GM15510 (cell line): ENCODE data around the gene SIAE.

Experiments used
- POLR2A ChIP-seq: IDR thresholded peaks from 3 replicates; pipeline ENCODE4 v1.6.1; 2011; ENCODE audit warnings: borderline replicate concordance; ENCODE audit not compliant: insufficient read length; ENCODE audit errors: extremely low read depth

Gene SIAE

DNA sequence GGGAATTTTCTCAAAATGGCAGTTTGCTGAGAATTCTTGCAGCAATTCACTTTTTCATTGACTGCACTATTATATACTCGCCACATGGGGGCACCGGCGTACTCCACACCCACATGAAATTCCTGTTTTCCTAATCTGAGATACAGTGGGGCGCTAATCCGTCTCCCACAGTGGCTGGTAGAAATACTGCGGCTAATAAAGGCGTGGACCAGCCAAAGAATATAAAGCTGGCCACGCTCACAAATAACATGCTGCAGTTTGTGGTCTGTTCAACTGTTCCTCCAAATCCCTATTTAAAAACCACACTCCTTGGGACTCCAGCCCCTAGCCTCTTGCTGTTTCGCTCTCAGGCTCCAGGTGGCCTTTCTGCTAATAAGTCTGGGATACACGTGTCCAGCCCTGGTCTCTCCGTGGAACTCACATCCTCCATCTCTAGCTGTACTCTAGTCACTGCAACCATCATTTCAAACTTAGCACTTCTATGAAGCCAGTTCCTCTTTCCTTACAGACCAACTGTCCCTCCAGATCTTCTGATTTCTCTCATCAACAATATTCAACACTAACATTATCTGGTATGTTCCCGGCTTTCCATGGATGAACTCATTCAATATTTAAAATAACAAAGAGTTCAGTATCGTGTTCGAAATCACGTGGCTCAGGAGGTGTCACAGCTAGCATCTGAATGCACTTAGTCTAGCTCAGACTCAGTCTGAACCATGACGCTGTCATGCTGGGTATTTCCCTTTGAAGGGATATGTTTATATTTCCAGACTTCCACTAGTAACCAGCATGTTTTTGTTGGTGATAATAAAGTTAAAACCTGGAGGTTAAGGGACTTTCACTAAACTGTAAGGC is 28.9 kb downstream of the SIAE start:
- TF ChIP-seq POLR2A: no peak

DNA sequence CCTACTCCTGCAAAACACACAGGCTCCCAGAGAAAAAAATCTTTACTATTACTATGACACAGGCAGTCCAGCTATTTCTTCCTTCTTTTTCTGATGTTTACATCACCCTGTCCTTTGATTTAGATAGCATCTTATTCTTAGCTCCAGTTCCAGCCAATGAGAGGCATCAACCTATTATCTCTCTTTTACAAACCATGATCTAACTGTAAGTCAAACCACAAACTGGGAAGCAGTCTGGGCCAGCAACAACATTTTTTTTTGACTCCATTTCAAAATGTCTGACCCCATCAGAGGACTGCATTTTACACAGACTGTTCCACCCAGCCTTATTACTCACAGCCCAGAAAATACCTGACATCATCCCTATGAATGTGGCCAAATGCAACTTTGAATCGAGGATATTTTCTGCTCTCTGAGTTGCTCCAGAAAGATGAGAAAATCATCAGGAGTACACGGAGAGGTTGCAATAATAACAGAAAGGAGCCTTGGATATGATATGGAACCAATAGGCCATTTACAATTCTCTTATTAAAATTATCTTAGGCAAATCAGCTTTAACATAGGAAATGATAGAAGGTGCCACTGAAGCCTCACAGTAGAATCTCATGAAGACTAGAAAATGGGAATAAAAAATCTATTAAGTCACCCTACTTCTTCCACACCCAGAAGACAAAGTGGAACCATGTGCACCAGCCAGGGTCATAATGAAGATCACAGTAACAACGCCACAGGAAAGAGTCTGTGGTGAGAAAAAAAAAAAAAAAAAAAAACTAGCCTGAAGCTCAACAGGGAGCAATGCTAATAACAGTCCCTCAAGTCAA is 29.7 kb downstream of the SIAE start:
- TF ChIP-seq POLR2A: no peak

DNA sequence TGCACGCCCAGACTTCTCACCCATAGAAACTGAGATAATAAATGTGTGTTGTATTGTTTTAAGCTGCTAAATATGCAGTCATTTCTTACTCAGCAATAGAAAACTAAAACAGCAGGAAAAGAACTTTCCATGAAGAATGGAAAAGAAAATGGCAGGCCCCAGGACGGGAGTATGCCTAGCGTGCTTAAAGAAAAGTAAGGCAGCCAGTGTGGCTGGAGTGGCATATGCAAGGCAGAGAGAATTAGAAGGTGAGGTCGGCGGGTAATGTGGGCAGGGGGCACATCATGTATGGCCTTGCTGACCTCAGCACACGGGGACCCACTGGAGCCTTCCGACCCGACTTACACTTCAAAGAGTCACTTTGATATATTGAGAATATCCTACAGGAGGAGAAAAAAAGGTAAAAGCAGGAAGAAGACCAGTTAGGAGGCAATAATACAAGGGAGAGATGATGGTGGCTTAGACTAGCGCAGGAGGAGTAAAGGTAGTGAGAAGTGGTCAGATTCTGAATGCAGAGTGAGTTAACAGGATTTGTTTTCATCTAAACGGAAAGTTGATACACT is 30.4 kb downstream of the SIAE start:
- no peak for TF ChIP-seq POLR2A

DNA sequence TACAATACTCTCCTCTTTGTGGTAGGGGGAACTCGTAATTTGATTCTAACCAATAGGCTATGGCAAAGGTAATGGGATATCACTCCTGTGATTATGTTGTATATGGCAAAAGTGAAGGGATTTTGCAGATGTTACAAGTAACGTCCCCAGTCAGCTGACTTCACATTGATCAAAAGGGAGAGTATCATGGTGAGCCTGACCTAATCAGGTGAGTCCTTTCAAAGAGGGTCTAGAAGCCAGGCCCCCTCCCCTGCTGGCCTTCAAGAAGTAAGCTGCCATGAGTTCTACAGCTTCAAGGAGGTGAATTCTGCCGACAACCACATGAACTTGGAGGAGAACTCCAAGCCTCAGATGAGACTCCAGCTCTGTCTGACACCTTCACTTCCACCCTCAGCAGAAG is 30.9 kb downstream of the SIAE start:
- TF ChIP-seq POLR2A: no peak

DNA sequence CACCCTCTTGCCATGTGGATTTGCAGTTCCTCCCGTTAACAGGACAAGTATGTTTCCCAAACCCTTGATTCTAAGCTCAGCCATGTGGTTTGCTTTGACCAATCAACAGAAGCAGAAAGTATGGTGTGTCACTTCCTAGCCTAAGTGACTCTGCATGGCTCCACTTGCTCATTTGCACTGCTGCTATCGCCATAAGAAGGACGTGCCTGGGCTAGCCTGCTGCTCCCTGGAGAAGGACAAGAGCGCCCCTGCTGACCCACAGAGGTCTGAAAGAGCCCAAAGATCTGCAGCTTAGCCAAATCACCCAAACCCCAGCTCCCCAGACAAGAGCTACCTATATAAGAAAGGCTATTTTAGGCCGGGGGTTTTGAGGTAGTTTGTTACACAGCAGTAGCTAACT is 32.9 kb downstream of the SIAE start:
- TF ChIP-seq POLR2A: no peak

DNA sequence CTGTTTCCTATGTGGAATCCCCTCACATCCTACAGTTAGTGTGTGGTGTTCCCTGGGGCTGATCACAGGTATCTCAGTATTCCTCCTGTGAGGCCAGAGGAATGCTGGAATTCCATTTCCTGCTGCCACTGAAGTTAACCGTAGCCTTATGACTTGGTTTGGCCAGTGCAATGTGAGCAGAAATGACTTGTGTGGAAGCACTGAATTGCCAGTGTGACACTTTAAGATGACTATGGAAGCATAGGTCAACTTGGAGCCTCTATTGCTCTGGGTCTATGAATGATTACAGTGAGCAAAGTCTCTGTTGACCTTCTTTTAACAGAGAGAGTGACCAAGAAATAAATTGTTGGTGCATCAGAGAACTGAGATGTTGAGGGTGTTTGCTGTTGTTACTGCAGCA is 34.4 kb downstream of the SIAE start:
- TF ChIP-seq POLR2A: no peak

DNA sequence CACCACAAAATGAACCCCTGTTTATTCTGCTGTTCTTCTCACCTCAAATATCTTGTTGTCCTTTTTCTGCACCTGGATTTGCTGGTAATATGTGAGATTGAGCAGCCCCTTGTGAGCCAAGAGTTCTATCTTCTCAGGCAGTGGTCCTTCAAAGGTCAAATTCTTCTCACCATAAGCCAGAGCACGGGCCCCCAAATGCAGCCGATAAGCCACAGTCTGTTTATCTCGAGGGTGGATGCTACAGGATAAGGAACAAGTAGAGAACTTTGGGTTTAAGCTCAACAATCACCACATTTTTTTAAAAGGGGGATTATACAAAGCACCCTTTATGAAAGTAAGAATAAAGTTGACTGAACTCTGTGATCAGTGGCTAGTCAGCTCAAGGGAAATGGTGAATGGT is 35.0 kb downstream of the SIAE start:
- no peak for TF ChIP-seq POLR2A

DNA sequence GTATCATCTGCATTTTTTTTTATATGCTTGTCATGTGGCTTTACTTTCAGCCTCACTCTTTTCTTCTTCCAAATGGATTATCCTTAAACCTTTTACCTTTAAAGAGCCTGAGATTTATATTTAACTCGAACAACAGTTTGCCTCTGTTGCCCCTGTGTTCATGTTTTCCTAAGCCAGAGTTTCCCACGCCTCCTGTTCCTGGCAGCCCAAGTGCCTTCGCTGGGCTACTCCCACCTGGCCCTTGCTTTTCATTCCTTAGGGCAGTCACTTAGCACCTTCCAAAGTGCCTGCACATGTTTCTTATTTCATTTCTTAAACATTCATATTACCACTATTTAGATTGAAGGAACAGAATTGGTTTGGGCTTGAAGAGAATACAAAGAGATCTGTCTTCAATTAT is 37.6 kb downstream of the SIAE start:
- TF ChIP-seq POLR2A: no peak

DNA sequence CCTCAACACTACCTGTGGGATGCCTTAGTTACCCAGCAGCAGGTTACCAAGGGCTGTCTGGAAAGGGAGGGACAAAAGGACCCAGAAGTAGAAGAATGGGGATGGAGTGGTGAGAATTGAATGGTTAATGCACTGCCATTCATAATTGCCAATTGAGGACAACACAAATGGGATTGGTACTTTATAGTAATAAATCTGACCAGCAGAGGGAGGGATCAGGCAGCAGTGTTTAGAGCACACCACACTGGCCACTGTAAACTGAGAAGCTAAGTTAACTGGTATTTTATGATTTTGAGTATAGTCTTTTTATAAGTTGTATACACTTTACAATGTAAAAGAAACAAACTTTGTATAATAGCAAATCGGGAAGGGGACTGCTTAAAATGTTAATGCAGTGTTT is 40.2 kb downstream of the SIAE start:
- TF ChIP-seq POLR2A: no peak

DNA sequence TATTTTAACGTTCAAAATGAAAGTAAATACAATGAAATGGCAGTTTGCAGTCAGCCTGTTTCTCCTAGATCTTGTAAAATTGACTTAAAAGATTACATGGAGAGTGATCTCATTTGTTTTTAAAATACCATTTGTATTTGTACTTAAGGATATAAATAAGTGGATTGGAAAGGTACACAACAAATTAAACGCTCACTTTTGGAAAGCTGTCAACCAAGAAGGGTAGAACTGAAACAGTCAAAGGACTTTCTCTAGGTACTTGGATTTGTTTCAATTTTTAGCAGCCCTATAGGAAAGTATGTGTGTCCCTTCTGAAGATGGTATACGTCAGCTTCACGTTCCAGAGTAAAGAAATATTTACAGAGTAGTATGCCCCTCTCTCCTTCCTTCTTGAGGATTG is 43.6 kb downstream of the SIAE start:
- no peak for TF ChIP-seq POLR2A

DNA sequence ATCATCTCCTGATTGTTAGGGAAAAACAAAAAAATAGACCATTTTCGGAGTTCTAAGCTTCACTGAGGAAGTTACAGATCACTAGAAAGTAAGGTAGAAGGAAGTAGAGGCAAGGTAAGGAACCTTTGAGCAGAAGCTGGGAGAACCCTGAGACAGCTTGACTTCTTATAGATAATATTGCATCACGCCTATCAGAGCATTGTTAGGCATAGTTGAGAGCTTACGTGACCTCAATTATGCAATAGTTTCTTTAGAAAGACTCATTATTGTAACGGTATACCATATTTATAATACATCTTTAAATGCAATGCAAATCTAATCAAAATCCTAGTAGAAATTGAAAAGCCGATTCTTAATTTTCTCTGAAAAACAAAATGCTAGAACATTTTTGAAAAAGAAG is 46.0 kb downstream of the SIAE start:
- no peak for TF ChIP-seq POLR2A

DNA sequence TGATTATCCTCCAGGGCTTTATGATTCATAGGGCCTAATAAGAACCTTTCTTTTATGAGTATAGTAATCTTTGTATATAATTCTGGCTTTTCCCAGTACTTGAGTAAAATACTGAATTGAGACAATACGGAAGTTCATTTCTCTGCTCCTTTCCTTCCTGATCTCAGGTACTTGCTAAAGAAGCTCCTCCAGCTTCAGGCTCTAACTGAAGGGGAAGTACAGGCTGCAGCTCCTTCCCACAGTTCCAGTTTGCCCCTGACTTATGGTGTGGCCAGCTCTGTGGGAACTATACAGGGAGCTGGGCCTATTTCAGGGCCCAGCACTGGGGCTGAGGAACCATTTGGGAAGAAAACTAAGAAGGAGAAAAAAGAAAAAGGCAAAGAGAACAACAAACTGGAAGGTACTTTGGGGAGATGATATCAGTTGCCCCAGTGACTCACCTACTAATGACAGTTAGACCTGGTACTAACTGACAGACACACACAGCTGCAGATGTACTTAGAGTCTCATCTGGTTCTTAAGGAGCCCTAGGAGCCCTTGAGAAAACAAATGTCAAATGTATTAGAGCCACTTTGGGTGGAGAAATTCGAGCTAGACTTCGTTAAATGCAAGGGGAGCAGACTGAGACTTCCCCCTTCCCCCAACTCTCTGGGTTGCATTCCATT is 47.9 kb downstream of the SIAE start:
- no peak for TF ChIP-seq POLR2A

DNA sequence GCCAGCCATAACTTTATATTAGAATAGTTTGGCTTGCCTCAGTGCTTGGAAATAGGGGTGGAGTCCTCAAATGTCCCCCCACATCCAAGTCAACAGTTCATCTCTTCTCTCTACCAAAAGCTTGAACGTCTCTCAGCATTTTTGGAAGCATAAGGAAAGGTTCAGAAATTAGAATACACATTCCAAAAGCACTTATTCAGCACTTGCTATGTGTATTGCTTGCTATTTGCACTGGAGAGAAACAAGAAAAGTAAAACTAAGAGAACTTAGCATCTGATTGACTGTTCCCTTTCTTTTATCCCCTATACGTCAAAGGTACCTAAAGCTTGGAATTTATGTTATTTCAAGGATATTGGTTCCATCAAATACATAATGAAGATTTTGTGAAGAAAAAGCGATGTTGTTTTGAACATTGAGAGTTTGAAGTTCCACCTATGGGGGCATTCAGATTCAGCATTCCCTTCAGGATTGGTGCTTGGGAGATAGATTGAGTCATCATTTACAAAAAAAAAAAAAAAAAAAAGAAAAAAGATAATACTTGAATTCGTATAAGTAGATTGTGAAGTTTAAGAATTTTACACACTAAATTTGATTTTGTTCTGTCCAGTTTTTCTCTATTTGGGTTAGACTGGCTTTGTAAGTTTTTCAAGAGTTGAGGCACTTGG is 49.5 kb downstream of the SIAE start:
- no peak for TF ChIP-seq POLR2A
